Stimulated activated CD8-positive, alpha-beta memory T cell treated with anti-CD3 and anti-CD28 coated beads, Interleukin-12 subunit alpha, Interleukin-12 subunit beta, amount 100 ng/mL, for 24 hours (primary cell): Measurements from ENCODE around the gene DHX38.

Experiments
- DNase-seq: peaks from one replicate; pipeline ENCODE4 v3.0.0-alpha.2; 2020; ENCODE audit errors: extremely low read depth

The DHX38 gene

GRCh38 chr16:72083778-72084404 lies 9.8 kb upstream of the DHX38 start:
- DNase-seq = no peak

GRCh38 chr16:72084445-72084844 lies 9.2 kb upstream of the DHX38 start:
- DNase-seq = no peak

GRCh38 chr16:72085002-72085401 lies 8.6 kb upstream of the DHX38 start:
- no peak for DNase-seq

- DNase-seq = no peak
These were observed 2.4 kb upstream of the DHX38 start for GRCh38 chr16:72091217-72091616.

- no peak for DNase-seq
These were observed 707 bp upstream of the DHX38 start for GRCh38 chr16:72092832-72093447.

- no peak for DNase-seq
These were observed 591 bp downstream of the DHX38 start for GRCh38 chr16:72094266-72094610.

- DNase-seq = no peak
These were observed 5.3 kb downstream of the DHX38 start for GRCh38 chr16:72098936-72099335.

GRCh38 chr16:72099377-72099818 lies 5.8 kb downstream of the DHX38 start:
- no peak for DNase-seq

- no peak for DNase-seq
These were observed 7.5 kb downstream of the DHX38 start for GRCh38 chr16:72101195-72101594.

- no peak for DNase-seq
These were observed 11.3 kb downstream of the DHX38 start for GRCh38 chr16:72104905-72105304.

- no peak for DNase-seq
These were observed 12.3 kb downstream of the DHX38 start for GRCh38 chr16:72105978-72106377.

- no peak for DNase-seq
These were observed 13.7 kb downstream of the DHX38 start for GRCh38 chr16:72107371-72107770.

GRCh38 chr16:72108353-72109102 lies 14.9 kb downstream of the DHX38 start:
- no peak for DNase-seq

- DNase-seq = no peak
These were observed 15.7 kb downstream of the DHX38 start for GRCh38 chr16:72109300-72109699.

GRCh38 chr16:72109966-72110530 lies 16.4 kb downstream of the DHX38 start:
- no peak for DNase-seq

- no peak for DNase-seq
These were observed 17.3 kb downstream of the DHX38 start for GRCh38 chr16:72110662-72111615.

GRCh38 chr16:72111657-72112451 lies 18.2 kb downstream of the DHX38 start:
- DNase-seq = no peak

GRCh38 chr16:72112452-72112792 lies 18.8 kb downstream of the DHX38 start:
- DNase-seq = no peak

GRCh38 chr16:72112906-72113615 lies 19.4 kb downstream of the DHX38 start:
- DNase-seq = no peak

- no peak for DNase-seq
These were observed 19.9 kb downstream of the DHX38 start for GRCh38 chr16:72113616-72113945.
